Type B pancreatic cell (in vitro differentiated cells): ENCODE data around the gene OPRL1. TPM values are rescaled to one million over a fixed set of nuclear protein-coding genes. Genes with fewer than 3 reads are reported as not detected.
A peak's percentile ranks its signal among the peaks of the same experiment; 100 is the strongest.

ENCODE experiments used
- DNase-seq: peaks from one replicate; pipeline ENCODE4 v3.0.0; 2021; ENCODE audit warnings: mixed read lengths; ENCODE audit not compliant: unreplicated experiment; ENCODE audit errors: extremely low spot score
- H3K27ac Mint-ChIP-seq: 2 replicates; pipeline ENCODE4 v1.8.0; 2021; ENCODE audit warnings: mild to moderate bottlenecking, mixed read lengths
- H3K27me3 Mint-ChIP-seq: 2 replicates; pipeline ENCODE4 v1.8.0; 2021; ENCODE audit warnings: mixed read lengths
- H3K36me3 Mint-ChIP-seq: 2 replicates; pipeline ENCODE4 v1.8.0; 2021; ENCODE audit warnings: mixed read lengths
- H3K4me1 Mint-ChIP-seq: one replicate; pipeline ENCODE4 v1.8.0; 2021; ENCODE audit warnings: mixed read lengths; ENCODE audit not compliant: unreplicated experiment
- H3K4me3 Mint-ChIP-seq: 2 replicates; pipeline ENCODE4 v1.8.0; 2021; ENCODE audit warnings: mild to moderate bottlenecking, mixed read lengths
- H3K9me3 Mint-ChIP-seq: 2 replicates; pipeline ENCODE4 v1.8.0; 2021; ENCODE audit warnings: mixed read lengths
- total RNA-seq: library from RNA; stranded (reverse); gene quantifications from 2 replicates; pipeline ENCODE4 v1.2.1, GENCODE V29; 2021; ENCODE audit warnings: low replicate concordance
- TF ChIP-seq, protein P1 (sequence below): fragments of 200-600 bp; sonication (generic); conservative IDR thresholded peaks from 2 replicates; pipeline ENCODE4 v1.5.0; 2021; ENCODE audit warnings: antibody characterized with exemption, mild to moderate bottlenecking

OPRL1 gene
- total RNA-seq, 1 donor from 2014 or later: 1.9 TPM

DNA sequence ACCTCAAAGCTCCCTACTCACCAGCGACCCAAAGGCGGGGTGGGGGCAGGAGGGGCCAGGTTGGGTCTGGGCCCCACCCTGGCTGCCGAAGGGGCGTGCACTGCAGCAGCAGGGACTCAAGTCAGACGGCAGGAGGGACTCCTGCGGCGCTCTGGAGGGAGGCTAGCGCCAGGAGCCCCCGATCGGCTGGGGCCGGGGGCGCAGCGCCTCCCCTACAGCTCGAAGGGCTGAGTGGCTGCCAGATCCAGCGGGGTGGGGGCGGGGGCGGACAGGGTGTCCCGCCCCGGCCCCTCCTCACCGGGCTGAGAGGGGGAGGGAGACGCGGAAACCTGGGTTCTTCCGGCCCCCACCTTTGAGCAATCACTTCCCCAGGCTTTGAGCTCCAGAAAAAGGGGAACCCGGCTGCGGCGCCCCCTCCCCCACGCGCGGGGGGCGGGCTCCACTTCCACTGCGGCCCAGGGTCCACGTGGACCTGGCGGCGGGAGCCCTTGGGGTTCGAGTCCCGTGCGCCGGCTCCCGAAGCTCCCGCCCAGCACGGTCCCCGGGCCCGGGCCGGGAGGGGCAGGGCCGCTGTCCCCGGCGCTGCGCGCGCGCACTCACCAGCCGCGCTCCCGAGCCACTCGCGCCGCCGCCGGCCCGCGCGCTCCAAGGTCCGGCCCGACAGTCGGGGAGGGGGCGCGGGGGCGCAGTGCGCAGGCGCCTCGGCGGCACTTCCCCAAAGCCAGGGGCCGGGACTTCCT, 439 bp upstream of the OPRL1 start, which contains the start of gene RGS19:
RGS19 (minus strand) TSS at position 246 of the 740 bp plus-strand sequence. CDS start 2,632 bp downstream, outside the sequence.
- peak; percentile 83 for DNase-seq
- Mint-ChIP-seq H3K4me3 (peak within 1 kb of the TSS; percentile 83), H3K36me3 (no peaks in the 10 kb centered on the region), H3K9me3 (no peaks in the 10 kb centered on the region), H3K4me1 (peaks cover 22% of the 10 kb centered on the region), H3K27ac (no peak within 1 kb of the TSS), H3K27me3 (peaks cover 24% of the 10 kb centered on the region)
- TF ChIP-seq, protein P1, sequence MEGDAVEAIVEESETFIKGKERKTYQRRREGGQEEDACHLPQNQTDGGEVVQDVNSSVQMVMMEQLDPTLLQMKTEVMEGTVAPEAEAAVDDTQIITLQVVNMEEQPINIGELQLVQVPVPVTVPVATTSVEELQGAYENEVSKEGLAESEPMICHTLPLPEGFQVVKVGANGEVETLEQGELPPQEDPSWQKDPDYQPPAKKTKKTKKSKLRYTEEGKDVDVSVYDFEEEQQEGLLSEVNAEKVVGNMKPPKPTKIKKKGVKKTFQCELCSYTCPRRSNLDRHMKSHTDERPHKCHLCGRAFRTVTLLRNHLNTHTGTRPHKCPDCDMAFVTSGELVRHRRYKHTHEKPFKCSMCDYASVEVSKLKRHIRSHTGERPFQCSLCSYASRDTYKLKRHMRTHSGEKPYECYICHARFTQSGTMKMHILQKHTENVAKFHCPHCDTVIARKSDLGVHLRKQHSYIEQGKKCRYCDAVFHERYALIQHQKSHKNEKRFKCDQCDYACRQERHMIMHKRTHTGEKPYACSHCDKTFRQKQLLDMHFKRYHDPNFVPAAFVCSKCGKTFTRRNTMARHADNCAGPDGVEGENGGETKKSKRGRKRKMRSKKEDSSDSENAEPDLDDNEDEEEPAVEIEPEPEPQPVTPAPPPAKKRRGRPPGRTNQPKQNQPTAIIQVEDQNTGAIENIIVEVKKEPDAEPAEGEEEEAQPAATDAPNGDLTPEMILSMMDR: no peak

DNA sequence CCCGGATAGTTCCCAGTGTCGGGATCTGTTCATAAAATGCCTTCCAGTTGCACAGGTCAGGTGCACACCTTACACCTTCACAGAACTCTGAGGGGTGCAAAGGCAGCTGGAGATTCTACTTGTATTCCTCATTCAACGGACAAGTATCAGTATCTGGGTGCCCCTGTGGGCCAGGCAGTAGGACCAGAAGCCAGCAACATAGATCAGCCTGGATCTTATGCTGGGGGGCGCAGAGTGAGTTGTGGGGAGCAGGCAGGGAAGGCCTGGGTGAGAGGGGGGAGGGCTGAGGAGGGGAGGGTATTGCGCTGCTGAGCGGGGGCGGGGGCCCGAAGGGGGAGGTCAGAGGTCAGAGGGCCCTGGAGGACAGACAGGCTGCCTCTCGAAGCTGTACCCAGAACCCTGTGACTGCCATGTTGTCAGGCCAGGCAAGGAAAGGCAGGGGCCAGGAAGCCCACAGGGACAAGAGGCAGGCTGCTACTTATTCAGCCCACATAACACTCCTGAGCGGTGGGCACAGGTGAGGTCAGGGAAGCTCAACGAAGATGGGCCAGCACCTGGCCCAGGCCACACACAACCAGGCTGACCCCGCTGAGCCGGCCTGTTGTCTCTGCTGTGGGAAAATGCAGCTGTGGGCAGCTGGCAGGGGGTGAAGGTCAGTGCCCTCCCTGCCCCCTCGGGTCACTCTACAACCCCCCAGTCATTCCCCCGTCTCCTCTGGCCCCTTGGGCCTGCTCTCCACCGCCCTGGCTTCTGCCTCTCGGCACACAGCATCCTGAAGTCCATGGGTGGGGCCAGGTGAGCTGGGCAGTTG, 1.1 kb downstream of the OPRL1 start:
- peaks cover 40% of the 10 kb centered on the region for H3K27me3 Mint-ChIP-seq
- no peak for DNase-seq

DNA sequence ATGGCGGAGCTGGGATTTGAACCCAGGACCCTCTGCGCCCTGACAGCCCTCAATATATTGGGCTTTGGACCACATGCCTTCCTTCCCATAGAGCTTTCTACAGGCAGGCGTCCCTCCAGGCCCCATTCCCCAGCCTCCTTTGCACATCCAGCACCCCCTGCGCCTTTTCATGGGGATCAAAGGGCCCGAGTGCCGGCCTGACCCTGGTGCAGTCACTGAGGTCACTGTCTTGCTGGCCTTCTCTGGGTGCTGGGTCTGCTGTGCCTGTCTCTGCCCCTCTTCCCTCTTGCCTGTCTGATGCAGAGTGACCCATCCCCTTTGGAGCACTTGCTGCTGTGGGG, 1.7 kb downstream of the OPRL1 start:
- TF ChIP-seq, protein P1: no peak
- DNase-seq: no peak
- Mint-ChIP-seq H3K27ac (no peak overlapping the region), H3K36me3 (no peaks in the 10 kb centered on the region), H3K27me3 (peaks cover 45% of the 10 kb centered on the region), H3K9me3 (no peaks in the 10 kb centered on the region), H3K4me3 (peak overlapping the region; percentile 58), H3K4me1 (peaks cover 22% of the 10 kb centered on the region)

More for the DNA sequence above, 1.1 kb downstream of the OPRL1 start:
- H3K4me1 Mint-ChIP-seq: peaks cover 22% of the 10 kb centered on the region
- H3K36me3 Mint-ChIP-seq: no peaks in the 10 kb centered on the region
- peak overlapping the region; percentile 83 for H3K4me3 Mint-ChIP-seq
- H3K9me3 Mint-ChIP-seq: no peaks in the 10 kb centered on the region
- no peak overlapping the region for H3K27ac Mint-ChIP-seq
- TF ChIP-seq, protein P1: no peak

DNA sequence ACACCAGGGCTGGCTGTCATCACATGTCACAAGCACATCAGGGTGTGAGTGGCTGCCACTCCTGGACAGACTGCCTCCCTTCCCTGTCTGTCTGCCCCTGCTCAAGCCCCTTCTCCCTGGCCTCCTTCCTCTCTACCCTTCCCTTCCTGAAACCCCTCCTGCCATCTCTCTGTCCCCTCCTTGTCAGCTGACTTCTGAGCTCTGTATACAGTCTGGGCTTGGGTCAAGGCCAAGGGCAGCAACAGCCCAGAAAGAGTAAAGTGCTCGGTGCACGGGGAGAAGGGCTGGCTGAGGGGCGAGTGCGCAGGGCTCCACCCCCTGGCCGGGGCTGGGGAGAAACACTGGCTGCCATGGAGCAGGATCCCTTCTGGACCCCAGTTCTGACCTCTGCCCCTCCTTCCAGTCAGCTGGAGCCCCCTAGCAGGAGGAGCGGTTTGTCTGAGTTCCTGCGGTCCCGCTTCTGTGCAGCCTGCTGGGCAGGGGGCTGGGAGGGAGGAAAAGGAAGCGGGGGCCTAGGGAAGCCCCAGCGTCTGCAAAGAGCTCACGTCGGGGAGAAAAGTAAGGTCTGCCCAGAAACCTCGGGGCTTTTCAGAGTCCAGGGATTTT, 2.3 kb downstream of the OPRL1 start:
- no peak for DNase-seq
- TF ChIP-seq, protein P1: no peak
- Mint-ChIP-seq H3K36me3 (no peaks in the 10 kb centered on the region), H3K9me3 (no peaks in the 10 kb centered on the region), H3K4me1 (peaks cover 22% of the 10 kb centered on the region), H3K27me3 (peaks cover 48% of the 10 kb centered on the region), H3K27ac (no peak overlapping the region), H3K4me3 (peak overlapping the region; percentile 67)

DNA sequence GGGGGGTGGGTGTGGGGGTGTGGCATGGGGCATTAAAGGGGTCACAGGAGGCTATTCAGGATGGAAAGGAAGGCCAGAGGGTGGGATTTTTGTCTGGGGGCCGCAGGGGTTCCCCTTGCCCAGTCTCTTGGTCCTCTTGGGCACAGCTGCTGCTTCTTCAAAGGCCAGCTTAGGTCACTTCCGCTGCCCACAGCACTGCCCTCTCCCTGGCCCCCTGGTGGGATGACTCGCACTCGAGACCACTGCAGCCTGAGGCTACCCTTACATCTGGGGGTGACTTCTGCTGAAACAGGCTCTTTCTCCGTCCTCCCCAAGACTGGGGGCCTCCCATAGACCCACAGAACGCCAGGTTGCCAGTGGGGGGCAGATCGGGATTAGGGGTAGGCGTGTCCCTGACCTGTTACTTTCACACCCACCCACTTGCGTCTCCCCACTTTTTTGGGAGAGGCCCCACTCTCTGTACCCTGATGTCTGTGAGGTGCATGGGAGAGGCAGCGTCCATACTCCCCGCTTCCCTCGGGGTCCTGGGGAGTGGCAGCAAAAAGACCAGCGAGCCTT, 3.0 kb downstream of the OPRL1 start:
- H3K27ac Mint-ChIP-seq: no peak overlapping the region
- peaks cover 22% of the 10 kb centered on the region for H3K4me1 Mint-ChIP-seq
- TF ChIP-seq, protein P1: no peak
- H3K9me3 Mint-ChIP-seq: no peaks in the 10 kb centered on the region
- peak overlapping the region; percentile 76 for H3K4me3 Mint-ChIP-seq
- no peak for DNase-seq
- no peaks in the 10 kb centered on the region for H3K36me3 Mint-ChIP-seq
- peaks cover 52% of the 10 kb centered on the region for H3K27me3 Mint-ChIP-seq
